ENCODE measurements around the gene AKR1C8. TPM values are rescaled to one million over a fixed set of nuclear protein-coding genes. Genes with fewer than 3 reads are reported as not detected.

The AKR1C8 gene
- total and polyA plus RNA-seq, 2 of the 13 experiments (the other 11 are each of a cell fraction or from before 2014, with no cell fraction given): 0.12 TPM; not detected in 1

GRCh38 chr10:5234106-5234860 lies 49.3 kb upstream of the AKR1C8 start (continued):
- TF ChIP-seq, protein P1, sequence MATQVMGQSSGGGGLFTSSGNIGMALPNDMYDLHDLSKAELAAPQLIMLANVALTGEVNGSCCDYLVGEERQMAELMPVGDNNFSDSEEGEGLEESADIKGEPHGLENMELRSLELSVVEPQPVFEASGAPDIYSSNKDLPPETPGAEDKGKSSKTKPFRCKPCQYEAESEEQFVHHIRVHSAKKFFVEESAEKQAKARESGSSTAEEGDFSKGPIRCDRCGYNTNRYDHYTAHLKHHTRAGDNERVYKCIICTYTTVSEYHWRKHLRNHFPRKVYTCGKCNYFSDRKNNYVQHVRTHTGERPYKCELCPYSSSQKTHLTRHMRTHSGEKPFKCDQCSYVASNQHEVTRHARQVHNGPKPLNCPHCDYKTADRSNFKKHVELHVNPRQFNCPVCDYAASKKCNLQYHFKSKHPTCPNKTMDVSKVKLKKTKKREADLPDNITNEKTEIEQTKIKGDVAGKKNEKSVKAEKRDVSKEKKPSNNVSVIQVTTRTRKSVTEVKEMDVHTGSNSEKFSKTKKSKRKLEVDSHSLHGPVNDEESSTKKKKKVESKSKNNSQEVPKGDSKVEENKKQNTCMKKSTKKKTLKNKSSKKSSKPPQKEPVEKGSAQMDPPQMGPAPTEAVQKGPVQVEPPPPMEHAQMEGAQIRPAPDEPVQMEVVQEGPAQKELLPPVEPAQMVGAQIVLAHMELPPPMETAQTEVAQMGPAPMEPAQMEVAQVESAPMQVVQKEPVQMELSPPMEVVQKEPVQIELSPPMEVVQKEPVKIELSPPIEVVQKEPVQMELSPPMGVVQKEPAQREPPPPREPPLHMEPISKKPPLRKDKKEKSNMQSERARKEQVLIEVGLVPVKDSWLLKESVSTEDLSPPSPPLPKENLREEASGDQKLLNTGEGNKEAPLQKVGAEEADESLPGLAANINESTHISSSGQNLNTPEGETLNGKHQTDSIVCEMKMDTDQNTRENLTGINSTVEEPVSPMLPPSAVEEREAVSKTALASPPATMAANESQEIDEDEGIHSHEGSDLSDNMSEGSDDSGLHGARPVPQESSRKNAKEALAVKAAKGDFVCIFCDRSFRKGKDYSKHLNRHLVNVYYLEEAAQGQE (IDR thresholded peaks at IDR 0.05; ENCODE audit: borderline replicate concordance in 1 of 2, low read depth in 1 of 2, low read length in 2 of 2): no peak
- TF ChIP-seq HOXA3 (CRISPR knock-in tag; IDR thresholded peaks at IDR 0.05): no peak; the same call in 1 of the 2 replicates
- 0 out of 2 replicates have a peak, but pooled peaks have one; percentile 23 for TF ChIP-seq ZNF230 (CRISPR knock-in tag; IDR thresholded peaks at IDR 0.05)
- TF ChIP-seq KAT8 (CRISPR knock-in tag; IDR thresholded peaks at IDR 0.05): peak; percentile 63
- TF ChIP-seq HMG20B (CRISPR knock-in tag; conservative IDR thresholded peaks at IDR 0.05): no peak
- TF ChIP-seq YEATS2 (CRISPR knock-in tag; IDR thresholded peaks at IDR 0.05; ENCODE audit: borderline replicate concordance): peak; percentile 33; the same call in 1 of the 2 replicates
- no peak for TF ChIP-seq PHF5A (CRISPR knock-in tag; IDR thresholded peaks at IDR 0.05; ENCODE audit: low read depth, unreplicated experiment)
- TF ChIP-seq SOX6 (IDR thresholded peaks at IDR 0.05): no peak
- TF ChIP-seq SOX6 (CRISPR knock-in tag; IDR thresholded peaks at IDR 0.05): peak; percentile 64; the same call in 1 of the 2 replicates
- no peak for TF ChIP-seq DMTF1 (CRISPR knock-in tag; IDR thresholded peaks at IDR 0.05)
- TF ChIP-seq ZBTB14 (CRISPR knock-in tag; IDR thresholded peaks at IDR 0.05): no peak
- no peak for TF ChIP-seq FOXM1 (CRISPR knock-in tag; IDR thresholded peaks at IDR 0.05)
- peak; percentile 73 for TF ChIP-seq ZNF430 (CRISPR knock-in tag; IDR thresholded peaks at IDR 0.05)
- TF ChIP-seq IKZF1 (IDR thresholded peaks at IDR 0.05): no peak
- no peak for TF ChIP-seq SRY (CRISPR knock-in tag; IDR thresholded peaks at IDR 0.05)
- no peak for TF ChIP-seq RBFOX2 (IDR thresholded peaks at IDR 0.05; ENCODE audit: low read depth, low read length)
- no peak for TF ChIP-seq ZNF841 (CRISPR knock-in tag; IDR thresholded peaks at IDR 0.05; ENCODE audit: borderline replicate concordance)
- no peak for TF ChIP-seq KLF13 (CRISPR knock-in tag; IDR thresholded peaks at IDR 0.05)
- no peak for TF ChIP-seq KDM5A (IDR thresholded peaks at IDR 0.05; ENCODE audit: borderline replicate concordance, low read length)
- peak; percentile 94 for TF ChIP-seq FOSL2 (CRISPR knock-in tag; IDR thresholded peaks at IDR 0.05)
- no peak for TF ChIP-seq ZNF33B (CRISPR knock-in tag; IDR thresholded peaks at IDR 0.05)
- no peak for TF ChIP-seq ZNF530 (CRISPR knock-in tag; IDR thresholded peaks at IDR 0.05; ENCODE audit: low read depth)
- no peak for TF ChIP-seq ZNF563 (CRISPR knock-in tag; IDR thresholded peaks at IDR 0.05)
- TF ChIP-seq ZBTB20 (CRISPR knock-in tag; IDR thresholded peaks at IDR 0.05; ENCODE audit: borderline replicate concordance, low read depth): peak; percentile 49; the same call in 1 of the 2 replicates
- no peak for TF ChIP-seq FOXK2 (IDR thresholded peaks at IDR 0.05)
- no peak for TF ChIP-seq MLLT10 (CRISPR knock-in tag; IDR thresholded peaks at IDR 0.05)

All from HepG2 (cell line).